MCF 10A (cell line): ENCODE measurements around the gene AUH. TPM values are rescaled to one million over a fixed set of nuclear protein-coding genes. Genes with fewer than 3 reads are reported as not detected.

Source experiments
- BruUV-seq: library from RNA; stranded (reverse); fragments of 400-500 nt; replicated peaks from 2 replicates; lab custom pipeline; 2021; lab: Mats Ljungman, UMichigan
- CTCF ChIA-PET: fragments of 300-600 bp; sonication (Branson Sonifier 250); formaldehyde crosslinking; extraction: SDS; loops from one replicate; lab custom pipeline; 2021; ENCODE audit warnings: antibody characterized with exemption, inconsistent platforms; lab: Yijun Ruan, JAX
- POLR2A ChIA-PET: fragments of 300-600, 350-650 bp; sonication (Branson Sonifier 250); formaldehyde crosslinking; extraction: SDS; loops from one replicate; lab custom pipeline; 2020; ENCODE audit warnings: antibody characterized with exemption, inconsistent platforms; lab: Yijun Ruan, JAX
- DNase-seq: peaks from one replicate; pipeline ENCODE4 v3.0.0-alpha.2; 2018; ENCODE audit not compliant: unreplicated experiment
- H3K27ac Mint-ChIP-seq: one replicate; pipeline ENCODE4 v1.8.0; 2022; ENCODE audit warnings: mild to moderate bottlenecking, low read depth, mixed read lengths; ENCODE audit not compliant: unreplicated experiment
- H3K27me3 Mint-ChIP-seq: one replicate; pipeline ENCODE4 v1.8.0; 2022; ENCODE audit warnings: mixed read lengths; ENCODE audit not compliant: insufficient read depth, unreplicated experiment
- H3K36me3 Mint-ChIP-seq: one replicate; pipeline ENCODE4 v1.8.0; 2022; ENCODE audit warnings: mild to moderate bottlenecking, moderate library complexity, mixed read lengths; ENCODE audit not compliant: insufficient read depth, unreplicated experiment
- H3K4me1 Mint-ChIP-seq: one replicate; pipeline ENCODE4 v1.8.0; 2022; ENCODE audit warnings: mixed read lengths; ENCODE audit not compliant: insufficient read depth, unreplicated experiment
- H3K4me3 Mint-ChIP-seq: one replicate; pipeline ENCODE4 v1.8.0; 2022; ENCODE audit warnings: mild to moderate bottlenecking, moderate library complexity, mixed read lengths; ENCODE audit not compliant: unreplicated experiment
- H3K9me3 Mint-ChIP-seq: one replicate; pipeline ENCODE4 v1.8.0; 2022; ENCODE audit warnings: mixed read lengths; ENCODE audit not compliant: unreplicated experiment
- intact Hi-C: fragments of 100-400 bp; cut with micrococcal nuclease; formaldehyde crosslinking; loops from 2 replicates; pipeline ENCODE4 v1.14.1; 2022
- total RNA-seq: library from RNA; stranded (reverse); gene quantifications from 2 replicates; pipeline ENCODE4 v1.2.3, GENCODE V29; 2022
- TF ChIP-seq, protein P1 (sequence below): fragments of 200-600 bp; IDR thresholded peaks from one replicate; pipeline ENCODE4 v1.8.0; 2022; ENCODE audit warnings: antibody characterized with exemption, mild to moderate bottlenecking; ENCODE audit not compliant: unreplicated experiment

The AUH gene
- total RNA-seq, 1 experiment from 2014 or later = 20.9 TPM

DNA sequence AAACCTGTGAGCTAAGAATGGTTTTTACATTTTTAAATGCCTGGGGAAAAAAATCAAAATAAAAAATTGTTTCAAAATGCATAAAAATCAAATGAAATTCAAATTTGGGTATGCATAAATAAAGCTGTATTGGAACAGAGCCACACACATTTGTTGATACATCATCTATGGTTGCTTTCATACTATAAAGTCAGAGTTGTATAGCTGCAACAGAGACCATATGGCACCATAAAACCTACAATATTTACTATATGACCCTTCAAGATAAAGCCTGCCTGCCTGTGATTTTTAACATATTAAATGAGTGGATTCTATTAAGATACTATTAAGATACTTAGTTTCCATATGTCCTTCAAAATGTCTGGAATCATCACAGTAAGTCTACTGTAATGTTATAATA, 40.0 kb downstream of the AUH start:
- intact Hi-C loops = no loop called here
- H3K4me1 Mint-ChIP-seq = no peaks in the 10 kb centered on the region
- ChIA-PET POLR2A (interaction anchor here (0.5 to 1.2 kb wide), 4 partner anchors 11 to 1018 kb away, joined by 3 to 4 read pairs (median 3); no protein-coding TSS in a partner anchor), CTCF (interaction anchor here (0.6 to 1.7 kb wide), 3 partner anchors 105 to 1692 kb away, joined by 3 to 6 read pairs (median 4); no protein-coding TSS in a partner anchor)
- no TSS peak for BruUV-seq
- TF ChIP-seq, protein P1, sequence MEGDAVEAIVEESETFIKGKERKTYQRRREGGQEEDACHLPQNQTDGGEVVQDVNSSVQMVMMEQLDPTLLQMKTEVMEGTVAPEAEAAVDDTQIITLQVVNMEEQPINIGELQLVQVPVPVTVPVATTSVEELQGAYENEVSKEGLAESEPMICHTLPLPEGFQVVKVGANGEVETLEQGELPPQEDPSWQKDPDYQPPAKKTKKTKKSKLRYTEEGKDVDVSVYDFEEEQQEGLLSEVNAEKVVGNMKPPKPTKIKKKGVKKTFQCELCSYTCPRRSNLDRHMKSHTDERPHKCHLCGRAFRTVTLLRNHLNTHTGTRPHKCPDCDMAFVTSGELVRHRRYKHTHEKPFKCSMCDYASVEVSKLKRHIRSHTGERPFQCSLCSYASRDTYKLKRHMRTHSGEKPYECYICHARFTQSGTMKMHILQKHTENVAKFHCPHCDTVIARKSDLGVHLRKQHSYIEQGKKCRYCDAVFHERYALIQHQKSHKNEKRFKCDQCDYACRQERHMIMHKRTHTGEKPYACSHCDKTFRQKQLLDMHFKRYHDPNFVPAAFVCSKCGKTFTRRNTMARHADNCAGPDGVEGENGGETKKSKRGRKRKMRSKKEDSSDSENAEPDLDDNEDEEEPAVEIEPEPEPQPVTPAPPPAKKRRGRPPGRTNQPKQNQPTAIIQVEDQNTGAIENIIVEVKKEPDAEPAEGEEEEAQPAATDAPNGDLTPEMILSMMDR = no peak
- H3K36me3 Mint-ChIP-seq = peaks cover 48% of the 10 kb centered on the region
- H3K27me3 Mint-ChIP-seq = no peaks in the 10 kb centered on the region
- no peak overlapping the region for H3K4me3 Mint-ChIP-seq
- H3K9me3 Mint-ChIP-seq = no peaks in the 10 kb centered on the region
- no peak overlapping the region for H3K27ac Mint-ChIP-seq
- no peak for DNase-seq

DNA sequence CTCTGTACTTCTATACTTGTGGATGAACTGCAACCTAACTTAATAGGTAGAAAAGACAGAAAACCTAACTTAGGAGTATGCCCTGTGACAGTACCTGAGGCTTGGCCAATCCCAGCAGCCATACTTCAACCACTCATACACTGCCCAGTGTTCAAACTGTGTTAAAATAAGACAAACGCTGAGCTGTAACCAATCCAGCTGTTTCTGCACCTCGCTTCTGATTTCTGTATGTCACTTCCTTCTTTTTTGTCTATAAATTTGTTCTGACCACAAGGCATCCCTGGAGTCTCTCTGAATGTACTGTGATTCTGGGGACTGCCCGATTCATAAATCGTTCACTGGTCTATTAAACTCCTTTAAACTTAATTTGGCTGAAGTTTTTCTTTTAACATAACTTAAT, 41.4 kb downstream of the AUH start:
- ChIA-PET CTCF (no interaction called here), POLR2A (interaction anchor here (0.6 to 0.9 kb wide), 3 partner anchors 41 to 89 kb away, joined by 3 read pairs; no protein-coding TSS in a partner anchor)
- TF ChIP-seq, protein P1 = no peak
- no TSS peak for BruUV-seq
- peaks cover 34% of the 10 kb centered on the region for H3K36me3 Mint-ChIP-seq
- intact Hi-C loops = no loop called here
- no peak overlapping the region for H3K4me3 Mint-ChIP-seq
- no peak overlapping the region for H3K27ac Mint-ChIP-seq
- DNase-seq = no peak
- no peaks in the 10 kb centered on the region for H3K4me1 Mint-ChIP-seq
- H3K27me3 Mint-ChIP-seq = no peaks in the 10 kb centered on the region
- no peaks in the 10 kb centered on the region for H3K9me3 Mint-ChIP-seq

DNA sequence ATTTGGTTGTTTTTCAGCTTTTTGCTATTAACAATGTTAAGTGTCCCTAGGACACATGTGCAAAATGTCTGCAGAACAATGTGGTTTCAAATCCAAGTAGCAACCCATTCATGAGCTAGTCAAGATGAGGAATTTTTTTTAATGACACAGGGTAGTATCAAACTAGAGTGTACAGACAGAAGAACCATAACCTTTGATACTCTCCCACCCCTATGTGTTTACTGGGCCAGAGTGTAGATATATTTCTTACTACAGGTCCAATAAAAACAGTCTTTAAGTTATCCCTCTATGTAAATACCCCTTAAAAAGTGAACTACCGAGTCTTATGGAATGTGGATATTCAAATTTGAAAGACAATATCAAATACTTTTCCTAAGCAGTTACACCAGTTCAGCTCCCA, 45.6 kb downstream of the AUH start:
- Mint-ChIP-seq H3K9me3 (no peaks in the 10 kb centered on the region), H3K36me3 (peaks cover 31% of the 10 kb centered on the region), H3K4me3 (no peak overlapping the region), H3K4me1 (peaks cover 5% of the 10 kb centered on the region), H3K27me3 (no peaks in the 10 kb centered on the region), H3K27ac (no peak overlapping the region)
- intact Hi-C loops = no loop called here
- TF ChIP-seq, protein P1 = no peak
- ChIA-PET CTCF (interaction anchor here (1.6 to 2.5 kb wide), 2 partner anchors 13 to 227 kb away, joined by 3 to 13 read pairs; no protein-coding TSS in a partner anchor), POLR2A (interaction anchor here (0.8 to 1.5 kb wide), 2 partner anchors 12 to 108 kb away, joined by 3 to 4 read pairs; partner anchors contain the start of gene NFIL3)
- BruUV-seq = no TSS peak
- DNase-seq = no peak

DNA sequence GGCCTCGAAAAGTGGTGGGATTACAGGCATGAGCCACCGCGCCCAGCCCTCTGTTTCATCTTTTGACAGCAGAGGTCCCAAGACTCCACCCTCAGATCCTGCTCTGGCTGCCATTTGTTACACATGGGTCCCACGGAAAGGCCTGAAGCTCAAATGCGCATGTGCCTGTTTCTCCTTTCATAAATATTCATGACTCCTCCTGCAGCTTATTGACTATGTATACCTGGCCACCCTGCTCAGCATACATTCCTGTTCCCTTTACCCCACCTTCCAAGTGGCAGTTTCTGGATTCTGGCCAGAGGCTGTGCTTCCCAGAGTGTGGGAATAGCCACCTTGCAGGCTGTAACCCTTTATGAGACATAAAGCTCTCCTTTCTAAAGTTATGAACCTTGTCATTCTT, 46.5 kb downstream of the AUH start:
- no peak overlapping the region for H3K4me3 Mint-ChIP-seq
- peaks cover 35% of the 10 kb centered on the region for H3K36me3 Mint-ChIP-seq
- TF ChIP-seq, protein P1 = no peak
- no peak overlapping the region for H3K27ac Mint-ChIP-seq
- ChIA-PET CTCF (interaction anchor here (0.6 to 2.5 kb wide), 3 partner anchors 14 to 226 kb away, joined by 3 to 13 read pairs (median 3); no protein-coding TSS in a partner anchor), POLR2A (interaction anchor here (0.8 to 1.5 kb wide), 2 partner anchors 12 to 109 kb away, joined by 3 to 4 read pairs; partner anchors contain the start of gene NFIL3)
- no TSS peak for BruUV-seq
- intact Hi-C loops = no loop called here
- no peak for DNase-seq
- H3K9me3 Mint-ChIP-seq = no peaks in the 10 kb centered on the region
- H3K4me1 Mint-ChIP-seq = peaks cover 5% of the 10 kb centered on the region
- no peaks in the 10 kb centered on the region for H3K27me3 Mint-ChIP-seq
